ENCODE measurements around the gene PHLDB3. TPM values are rescaled to one million over a fixed set of nuclear protein-coding genes. Genes with fewer than 3 reads are reported as not detected.

PHLDB3 gene
- total RNA-seq, 1 experiment from 2014 or later: 29.0 TPM

DNA sequence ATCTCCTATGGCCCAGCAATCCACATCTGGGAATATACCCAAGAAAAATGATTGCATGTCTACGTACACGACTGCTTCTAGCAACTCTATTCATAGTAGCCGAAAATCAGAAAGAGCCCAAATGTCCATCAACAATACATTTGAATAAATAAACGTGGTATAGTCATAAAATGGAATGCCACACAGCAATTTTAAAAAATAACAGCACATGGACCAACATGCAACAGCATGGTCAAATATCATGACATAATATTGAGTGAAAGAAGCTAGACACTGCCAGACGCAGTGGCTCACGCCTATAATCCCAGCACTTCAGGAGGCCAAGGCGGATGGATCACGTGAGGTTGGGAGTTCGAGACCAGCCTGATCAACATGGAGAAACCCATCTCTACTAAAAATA, 73.6 kb downstream of the PHLDB3 start:
- no peaks in the 10 kb centered on the region for H3K9me2 ChIP-seq (replicated peaks; ENCODE audit: low read length)
- TF ChIP-seq EZH2 (IDR thresholded peaks at IDR 0.05; ENCODE audit: low read length, unreplicated experiment) (no peak), EZH2phosphoT487 (IDR thresholded peaks at IDR 0.05; ENCODE audit: borderline replicate concordance, low read length) (no peak)
- TF ChIP-seq, protein P1, sequence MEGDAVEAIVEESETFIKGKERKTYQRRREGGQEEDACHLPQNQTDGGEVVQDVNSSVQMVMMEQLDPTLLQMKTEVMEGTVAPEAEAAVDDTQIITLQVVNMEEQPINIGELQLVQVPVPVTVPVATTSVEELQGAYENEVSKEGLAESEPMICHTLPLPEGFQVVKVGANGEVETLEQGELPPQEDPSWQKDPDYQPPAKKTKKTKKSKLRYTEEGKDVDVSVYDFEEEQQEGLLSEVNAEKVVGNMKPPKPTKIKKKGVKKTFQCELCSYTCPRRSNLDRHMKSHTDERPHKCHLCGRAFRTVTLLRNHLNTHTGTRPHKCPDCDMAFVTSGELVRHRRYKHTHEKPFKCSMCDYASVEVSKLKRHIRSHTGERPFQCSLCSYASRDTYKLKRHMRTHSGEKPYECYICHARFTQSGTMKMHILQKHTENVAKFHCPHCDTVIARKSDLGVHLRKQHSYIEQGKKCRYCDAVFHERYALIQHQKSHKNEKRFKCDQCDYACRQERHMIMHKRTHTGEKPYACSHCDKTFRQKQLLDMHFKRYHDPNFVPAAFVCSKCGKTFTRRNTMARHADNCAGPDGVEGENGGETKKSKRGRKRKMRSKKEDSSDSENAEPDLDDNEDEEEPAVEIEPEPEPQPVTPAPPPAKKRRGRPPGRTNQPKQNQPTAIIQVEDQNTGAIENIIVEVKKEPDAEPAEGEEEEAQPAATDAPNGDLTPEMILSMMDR (conservative IDR thresholded peaks at IDR 0.05; ENCODE audit: low read depth, low read length): no peak
- no peak for ATAC-seq
- no peak overlapping the region for H2AFZ ChIP-seq (ENCODE audit: low read length)
- no peak overlapping the region for H3K4me3 ChIP-seq (ENCODE audit: low read length)
- peaks cover 10% of the 10 kb centered on the region for H3K4me1 ChIP-seq (ENCODE audit: insufficient read depth, low read length)
- no peaks in the 10 kb centered on the region for H3K36me3 ChIP-seq (ENCODE audit: low read depth, low read length)
- ChIA-PET POLR2A (ENCODE audit: unreplicated experiment) (no interaction called here), CTCF (no interaction called here)
- H3K4me2 ChIP-seq (ENCODE audit: low read length): no peak overlapping the region
- no peaks in the 10 kb centered on the region for H3K9me3 ChIP-seq (ENCODE audit: low read length)
- H3K9ac ChIP-seq (ENCODE audit: low read length): no peak overlapping the region
- no TSS peak for BruUV-seq (replicated peaks)
- H3K27me3 ChIP-seq (ENCODE audit: low read length): no peaks in the 10 kb centered on the region
- no peak for DNase-seq
- H3K27ac ChIP-seq (ENCODE audit: low read length): no peak overlapping the region
- H3F3A ChIP-seq (ENCODE audit: low read length, unreplicated experiment): no peaks in the 10 kb centered on the region
- no peaks in the 10 kb centered on the region for H4K20me1 ChIP-seq (ENCODE audit: low read length)
- intact Hi-C loops (cut with micrococcal nuclease): no loop called here
- no peaks in the 10 kb centered on the region for H3K79me2 ChIP-seq (ENCODE audit: low read length)

DNA sequence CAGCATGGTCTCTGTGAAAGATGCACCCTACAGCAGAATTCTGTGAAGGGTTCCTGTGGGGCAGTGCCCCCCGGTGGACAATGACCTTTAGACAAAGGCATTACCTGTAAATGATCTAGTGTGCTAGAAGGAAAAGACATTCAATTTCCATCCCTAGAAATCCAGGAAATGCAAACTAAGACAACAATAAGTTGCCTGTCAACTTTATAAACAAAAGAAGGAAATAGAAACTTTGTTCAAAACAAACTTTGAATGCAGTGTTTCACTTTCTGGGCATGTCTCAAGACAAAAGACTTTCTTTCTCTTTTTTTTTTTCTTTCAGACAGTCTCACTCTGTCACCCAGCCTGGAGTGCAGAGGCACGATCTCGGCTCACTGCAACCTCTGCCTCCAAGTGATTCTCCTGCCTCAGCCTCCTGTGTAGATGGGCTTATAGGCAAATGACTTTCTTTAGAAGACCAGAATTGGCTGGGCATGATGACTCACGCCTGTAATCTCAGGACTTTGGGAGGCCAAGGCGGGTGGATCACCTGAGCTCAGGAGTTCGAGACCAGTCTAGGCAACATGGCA, 74.3 kb downstream of the PHLDB3 start:
- DNase-seq: no peak
- Histone ChIP-seq H3K9me3 (ENCODE audit: low read length) (no peaks in the 10 kb centered on the region), H3K27me3 (ENCODE audit: low read length) (no peaks in the 10 kb centered on the region), H4K20me1 (ENCODE audit: low read length) (no peaks in the 10 kb centered on the region), H3K27ac (ENCODE audit: low read length) (no peak overlapping the region), H3K79me2 (ENCODE audit: low read length) (no peaks in the 10 kb centered on the region), H3K9me2 (replicated peaks; ENCODE audit: low read length) (no peaks in the 10 kb centered on the region), H3K4me3 (ENCODE audit: low read length) (no peak overlapping the region), H3K4me2 (ENCODE audit: low read length) (no peak overlapping the region), H2AFZ (ENCODE audit: low read length) (no peak overlapping the region), H3K36me3 (ENCODE audit: low read depth, low read length) (no peaks in the 10 kb centered on the region), H3K9ac (ENCODE audit: low read length) (no peak overlapping the region), H3F3A (ENCODE audit: low read length, unreplicated experiment) (no peaks in the 10 kb centered on the region), H3K4me1 (ENCODE audit: insufficient read depth, low read length) (peaks cover 18% of the 10 kb centered on the region)
- ChIA-PET CTCF (no interaction called here), POLR2A (ENCODE audit: unreplicated experiment) (no interaction called here)
- no TSS peak for BruUV-seq (replicated peaks)
- TF ChIP-seq EZH2 (IDR thresholded peaks at IDR 0.05; ENCODE audit: low read length, unreplicated experiment) (no peak), EZH2phosphoT487 (IDR thresholded peaks at IDR 0.05; ENCODE audit: borderline replicate concordance, low read length) (no peak)
- TF ChIP-seq, protein P1 (conservative IDR thresholded peaks at IDR 0.05; ENCODE audit: low read depth, low read length): no peak; the same call in 1 of the 2 replicates
- intact Hi-C loops (cut with micrococcal nuclease): no loop called here
- ATAC-seq: no peak

DNA sequence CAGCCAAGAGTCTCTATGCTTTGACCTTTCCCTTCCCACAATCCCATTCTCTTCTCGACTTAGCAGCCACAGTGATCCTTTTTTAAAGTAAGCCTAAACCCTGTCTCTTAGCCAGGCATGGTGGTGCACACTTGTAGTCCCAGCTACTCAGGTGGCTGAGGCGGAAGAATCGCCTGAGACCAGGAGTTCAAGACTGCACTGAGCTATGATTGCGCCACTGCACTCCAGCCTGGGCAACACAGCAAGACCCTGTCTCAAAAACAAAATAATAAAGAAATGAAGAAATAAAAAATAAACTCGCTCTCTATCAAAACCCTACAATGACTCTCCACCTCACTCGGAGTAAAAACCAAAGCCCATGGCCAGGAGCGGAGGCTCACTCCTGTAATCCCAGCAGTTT, 75.2 kb downstream of the PHLDB3 start:
- no peaks in the 10 kb centered on the region for H3K27me3 ChIP-seq (ENCODE audit: low read length)
- ChIA-PET CTCF (no interaction called here), POLR2A (ENCODE audit: unreplicated experiment) (no interaction called here)
- BruUV-seq (replicated peaks): no TSS peak
- no peaks in the 10 kb centered on the region for H4K20me1 ChIP-seq (ENCODE audit: low read length)
- peaks cover 25% of the 10 kb centered on the region for H3K4me1 ChIP-seq (ENCODE audit: insufficient read depth, low read length)
- no peak overlapping the region for H3K9ac ChIP-seq (ENCODE audit: low read length)
- no peaks in the 10 kb centered on the region for H3F3A ChIP-seq (ENCODE audit: low read length, unreplicated experiment)
- no peaks in the 10 kb centered on the region for H3K36me3 ChIP-seq (ENCODE audit: low read depth, low read length)
- DNase-seq: no peak
- no peaks in the 10 kb centered on the region for H3K9me3 ChIP-seq (ENCODE audit: low read length)
- no peaks in the 10 kb centered on the region for H3K9me2 ChIP-seq (replicated peaks; ENCODE audit: low read length)
- H3K79me2 ChIP-seq (ENCODE audit: low read length): no peaks in the 10 kb centered on the region
- TF ChIP-seq EZH2 (IDR thresholded peaks at IDR 0.05; ENCODE audit: low read length, unreplicated experiment) (no peak), EZH2phosphoT487 (IDR thresholded peaks at IDR 0.05; ENCODE audit: borderline replicate concordance, low read length) (no peak)
- TF ChIP-seq, protein P1 (conservative IDR thresholded peaks at IDR 0.05; ENCODE audit: low read depth, low read length): no peak
- intact Hi-C loops (cut with micrococcal nuclease): loop anchor here (5.0 kb wide), 2 partner anchors 87 to 112 kb away; no protein-coding TSS in a partner anchor
- ATAC-seq: no peak
- no peak overlapping the region for H3K4me2 ChIP-seq (ENCODE audit: low read length)
- no peak overlapping the region for H3K4me3 ChIP-seq (ENCODE audit: low read length)
- H2AFZ ChIP-seq (ENCODE audit: low read length): no peak overlapping the region
- H3K27ac ChIP-seq (ENCODE audit: low read length): no peak overlapping the region

Measured in PC-3 (cell line).